Right lobe of liver (tissue), 6 donors: Measurements from ENCODE around the gene DLD. TPM values are rescaled to one million over a fixed set of nuclear protein-coding genes. Genes with fewer than 3 reads are reported as not detected.
A peak's percentile ranks its signal among the peaks of the same experiment; 100 is the strongest.

Experiments used
- ATAC-seq, 4 donors: fragments of 200-7000 bp; cut with Tn5 transposase; one replicate each; pipeline ENCODE4 v1.9.1; 2020; ENCODE audit warnings: mild to moderate bottlenecking in 4 of 4, moderate library complexity in 4 of 4
- DNase-seq, 3 donors: peaks; one replicate each; pipeline ENCODE4 v3.0.0-alpha.2; 2020
- H3K27ac ChIP-seq, 3 donors: fragments of 200-600 bp; one replicate each; pipeline ENCODE4 v1.8.0; 2022
- H3K27me3 ChIP-seq, 2 donors: fragments of 200-600 bp; one replicate each; pipeline ENCODE4 v1.8.0; 2022
- H3K36me3 ChIP-seq, 4 donors: fragments of 200-600 bp; sonication (generic) in 1 of 4; one replicate each; pipeline versions ENCODE4 v1.5.1 to v1.8.0; 2017 to 2022; ENCODE audit warnings: control low read depth in 1 of 4
- H3K4me1 ChIP-seq, 4 donors: fragments of 200-600 bp; sonication (generic) in 1 of 4; one replicate each; pipeline versions ENCODE4 v1.5.1 to v1.8.0; 2017 to 2022; ENCODE audit warnings: control low read depth in 1 of 4
- H3K4me3 ChIP-seq, 3 donors: fragments of 200-600 bp; one replicate each; pipeline ENCODE4 v1.8.0; 2022
- H3K9me3 ChIP-seq, 4 donors: fragments of 200-600 bp; sonication (generic) in 1 of 4; one replicate each; pipeline versions ENCODE4 v1.5.1 to v1.8.0; 2017 to 2022; ENCODE audit warnings: control low read depth in 1 of 4
- POLR2A ChIP-seq: fragments of 450-650 bp; IDR thresholded peaks from one replicate; pipeline ENCODE4 v1.6.1; 2017; ENCODE audit warnings: antibody characterized with exemption, mild to moderate bottlenecking
- WGBS: methylation state at CpG from one replicate; pipeline ENCODE4 v1.1.6; 2018; ENCODE audit warnings: low coverage, low lambda C conversion rate; ENCODE audit not compliant: insufficient coverage; ENCODE audit errors: missing lambda C conversion rate; 5-methylcytosine and 5-hydroxymethylcytosine counted together
- intact Hi-C, 2 donors: fragments of 100-400 bp; cut with DNase I; formaldehyde crosslinking; loops; one replicate each; pipeline versions ENCODE4 v1.11.2 to v1.14.1; 2022
- total RNA-seq, 6 experiments: library from RNA; depleted of rRNA in 2 of 6; stranded (reverse); fragments of >200 nt in 2 of 6; fragmentation: NEBNext Ultra II Directional in 3 of 6; extraction: Animal tissue kit (Norgen Biotek cat#: 25700) in 3 of 6; gene quantifications; one replicate each; pipeline versions ENCODE4 v1.1.0 to v1.2.4, GENCODE V29; 2016 to 2023
- TF ChIP-seq, protein P1 (sequence below), 4 donors: fragments of 200-600 bp in 3 of 4; fragments of 450-650 bp in 1 of 4; IDR thresholded peaks; one replicate each; pipeline versions ENCODE4 v1.5.1 to v1.8.0; 2016 to 2022; ENCODE audit warnings: antibody characterized with exemption in 4 of 4, mild to moderate bottlenecking in 2 of 4
- donor health status: DM: no; HTN: yes; CAD: no.
- donor health status: DM: no; HTN: no; CAD: no.
- donor health status: DM: no; HTN: no; CAD: no.
- donor health status: DM: no; HTN: yes; CAD: no.
- donor health status: DM: no; HTN: yes; CAD: no.

DLD gene
- total RNA-seq, 6 experiments from 2014 or later: 51.5 to 69.4 (median 61.0) TPM

- Histone ChIP-seq H3K27me3 (no peaks in the 10 kb centered on the region), H3K9me3 (no peaks in the 10 kb centered on the region), H3K4me1 (peaks cover 0 to 16% (median 7%) of the 10 kb centered on the region in 4 donors), H3K4me3 (no peak overlapping the region), H3K36me3 (peaks cover 5 to 48% (median 25%) of the 10 kb centered on the region in 4 donors), H3K27ac (no peak overlapping the region)
- WGBS: 47% methylated on average over 2 of the region's 2 CpGs
- intact Hi-C loops: no loop called here
- DNase-seq: no peak
- peak; percentile 47 to 82 (median 72) for ATAC-seq
- TF ChIP-seq, protein P1, sequence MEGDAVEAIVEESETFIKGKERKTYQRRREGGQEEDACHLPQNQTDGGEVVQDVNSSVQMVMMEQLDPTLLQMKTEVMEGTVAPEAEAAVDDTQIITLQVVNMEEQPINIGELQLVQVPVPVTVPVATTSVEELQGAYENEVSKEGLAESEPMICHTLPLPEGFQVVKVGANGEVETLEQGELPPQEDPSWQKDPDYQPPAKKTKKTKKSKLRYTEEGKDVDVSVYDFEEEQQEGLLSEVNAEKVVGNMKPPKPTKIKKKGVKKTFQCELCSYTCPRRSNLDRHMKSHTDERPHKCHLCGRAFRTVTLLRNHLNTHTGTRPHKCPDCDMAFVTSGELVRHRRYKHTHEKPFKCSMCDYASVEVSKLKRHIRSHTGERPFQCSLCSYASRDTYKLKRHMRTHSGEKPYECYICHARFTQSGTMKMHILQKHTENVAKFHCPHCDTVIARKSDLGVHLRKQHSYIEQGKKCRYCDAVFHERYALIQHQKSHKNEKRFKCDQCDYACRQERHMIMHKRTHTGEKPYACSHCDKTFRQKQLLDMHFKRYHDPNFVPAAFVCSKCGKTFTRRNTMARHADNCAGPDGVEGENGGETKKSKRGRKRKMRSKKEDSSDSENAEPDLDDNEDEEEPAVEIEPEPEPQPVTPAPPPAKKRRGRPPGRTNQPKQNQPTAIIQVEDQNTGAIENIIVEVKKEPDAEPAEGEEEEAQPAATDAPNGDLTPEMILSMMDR (IDR thresholded peaks at IDR 0.05): no peak
- TF ChIP-seq POLR2A: no peak
Measured at GRCh38 chr7:107907790-107908189, 16.8 kb downstream of the DLD start.

GRCh38 chr7:107909445-107909844 is 18.5 kb downstream of the DLD start:
- no peaks in the 10 kb centered on the region for H3K9me3 ChIP-seq
- TF ChIP-seq POLR2A: no peak
- intact Hi-C loops: no loop called here
- peaks cover 0 to 16% (median 7%) of the 10 kb centered on the region in 4 donors for H3K4me1 ChIP-seq
- ATAC-seq: no peak
- WGBS: 91% methylated on average over 1 of the region's 1 CpG
- H3K27me3 ChIP-seq: no peaks in the 10 kb centered on the region
- H3K27ac ChIP-seq: no peak overlapping the region
- no peak overlapping the region for H3K4me3 ChIP-seq
- no peak for DNase-seq
- peaks cover 5 to 34% (median 19%) of the 10 kb centered on the region in 4 donors for H3K36me3 ChIP-seq

- WGBS: 100% methylated on average over 2 of the region's 2 CpGs
- peaks cover 5 to 29% (median 16%) of the 10 kb centered on the region in 4 donors for H3K36me3 ChIP-seq
Measured at GRCh38 chr7:107911981-107912380, 21.0 kb downstream of the DLD start.

DNA sequence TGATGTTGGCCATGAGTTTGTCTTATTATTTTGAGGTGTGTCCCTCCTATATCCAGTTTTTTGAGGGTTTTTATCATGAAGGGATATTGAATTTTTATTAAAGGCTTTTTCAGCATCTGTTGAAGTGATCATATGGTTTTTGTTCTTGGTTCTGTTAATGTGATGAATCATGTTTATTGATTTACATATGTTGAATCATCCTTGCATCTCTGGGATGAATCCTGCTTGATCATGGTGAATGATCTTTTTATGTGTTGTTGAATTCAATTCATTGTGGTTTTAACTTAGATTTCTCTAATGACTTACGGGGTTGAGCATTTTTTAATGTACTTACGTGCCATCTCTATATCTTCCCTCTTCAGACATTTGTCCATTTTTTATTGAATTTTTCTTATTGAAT is 22.9 kb downstream of the DLD start:
- H3K4me1 ChIP-seq: no peaks in the 10 kb centered on the region
- WGBS: 100% methylated on average over 2 of the region's 2 CpGs
- H3K36me3 ChIP-seq: peaks cover 0 to 45% (median 20%) of the 10 kb centered on the region in 4 donors
- no peaks in the 10 kb centered on the region for H3K9me3 ChIP-seq
- TF ChIP-seq, protein P1 (IDR thresholded peaks at IDR 0.05): no peak
- no peak for TF ChIP-seq POLR2A
- H3K27ac ChIP-seq: no peak overlapping the region
- DNase-seq (no peak), ATAC-seq (no peak)
- H3K4me3 ChIP-seq: no peak overlapping the region
- no peaks in the 10 kb centered on the region for H3K27me3 ChIP-seq
- intact Hi-C loops: no loop called here

More at GRCh38 chr7:107911981-107912380, 21.0 kb downstream of the DLD start:
- no peaks in the 10 kb centered on the region for H3K9me3 ChIP-seq
- intact Hi-C loops: no loop called here
- DNase-seq (no peak), ATAC-seq (no peak)
- TF ChIP-seq, protein P1 (IDR thresholded peaks at IDR 0.05): no peak
- no peak for TF ChIP-seq POLR2A
- peaks cover 0 to 11% (median 4%) of the 10 kb centered on the region in 4 donors for H3K4me1 ChIP-seq
- H3K27me3 ChIP-seq: no peaks in the 10 kb centered on the region
- H3K27ac ChIP-seq: no peak overlapping the region
- H3K4me3 ChIP-seq: no peak overlapping the region

DNA sequence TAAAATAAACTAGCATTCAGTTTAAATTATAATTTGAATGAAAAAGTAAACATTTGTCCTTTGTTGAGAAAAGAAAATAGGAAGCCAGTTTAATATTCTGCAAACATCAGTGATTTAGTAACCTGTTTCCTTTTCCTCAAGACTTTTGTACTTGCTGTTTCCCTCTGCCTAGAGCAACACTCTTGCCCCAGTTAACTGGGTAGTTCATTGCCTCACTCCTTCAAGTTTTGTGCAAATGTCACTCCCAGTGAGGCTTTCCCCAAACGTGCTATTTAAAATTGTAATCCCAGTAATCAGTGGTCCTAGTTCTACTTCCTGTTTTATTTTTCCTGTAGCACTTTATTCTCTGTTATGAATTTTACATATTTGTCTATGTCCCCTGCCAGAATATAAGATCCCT is 23.8 kb downstream of the DLD start:
- DNase-seq (no peak), ATAC-seq (peak in 3 of 4 donors; percentile 28 to 50 (median 32))
- H3K27ac ChIP-seq: no peak overlapping the region
- no peaks in the 10 kb centered on the region for H3K27me3 ChIP-seq
- H3K9me3 ChIP-seq: no peaks in the 10 kb centered on the region
- peaks cover 0 to 47% (median 26%) of the 10 kb centered on the region in 4 donors for H3K36me3 ChIP-seq
- H3K4me3 ChIP-seq: no peak overlapping the region
- TF ChIP-seq POLR2A: no peak
- TF ChIP-seq, protein P1 (IDR thresholded peaks at IDR 0.05): no peak
- intact Hi-C loops: no loop called here
- H3K4me1 ChIP-seq: no peaks in the 10 kb centered on the region
- WGBS: 50% methylated on average over 1 of the region's 1 CpG
